Breast epithelium (tissue), 3 donors: Measurements from ENCODE around the gene ASIC4.

ENCODE experiments used
- POLR2A ChIP-seq: fragments of 450-650 bp; IDR thresholded peaks from one replicate; pipeline ENCODE4 v1.6.1; 2016; ENCODE audit warnings: antibody characterized with exemption, mild to moderate bottlenecking, moderate library complexity
- POLR2AphosphoS5 ChIP-seq, 3 donors: sonication (generic); formaldehyde crosslinking; IDR thresholded peaks; one replicate each; pipeline ENCODE4 v1.6.1; 2017; ENCODE audit warnings: antibody characterized with exemption in 3 of 3
- TF ChIP-seq, protein P1 (sequence below), 3 donors: fragments of 450-650 bp; IDR thresholded peaks; one replicate each; pipeline ENCODE4 v1.5.1; 2016 to 2017; ENCODE audit warnings: antibody characterized with exemption in 3 of 3, mild to moderate bottlenecking in 3 of 3, moderate library complexity in 3 of 3

DNA sequence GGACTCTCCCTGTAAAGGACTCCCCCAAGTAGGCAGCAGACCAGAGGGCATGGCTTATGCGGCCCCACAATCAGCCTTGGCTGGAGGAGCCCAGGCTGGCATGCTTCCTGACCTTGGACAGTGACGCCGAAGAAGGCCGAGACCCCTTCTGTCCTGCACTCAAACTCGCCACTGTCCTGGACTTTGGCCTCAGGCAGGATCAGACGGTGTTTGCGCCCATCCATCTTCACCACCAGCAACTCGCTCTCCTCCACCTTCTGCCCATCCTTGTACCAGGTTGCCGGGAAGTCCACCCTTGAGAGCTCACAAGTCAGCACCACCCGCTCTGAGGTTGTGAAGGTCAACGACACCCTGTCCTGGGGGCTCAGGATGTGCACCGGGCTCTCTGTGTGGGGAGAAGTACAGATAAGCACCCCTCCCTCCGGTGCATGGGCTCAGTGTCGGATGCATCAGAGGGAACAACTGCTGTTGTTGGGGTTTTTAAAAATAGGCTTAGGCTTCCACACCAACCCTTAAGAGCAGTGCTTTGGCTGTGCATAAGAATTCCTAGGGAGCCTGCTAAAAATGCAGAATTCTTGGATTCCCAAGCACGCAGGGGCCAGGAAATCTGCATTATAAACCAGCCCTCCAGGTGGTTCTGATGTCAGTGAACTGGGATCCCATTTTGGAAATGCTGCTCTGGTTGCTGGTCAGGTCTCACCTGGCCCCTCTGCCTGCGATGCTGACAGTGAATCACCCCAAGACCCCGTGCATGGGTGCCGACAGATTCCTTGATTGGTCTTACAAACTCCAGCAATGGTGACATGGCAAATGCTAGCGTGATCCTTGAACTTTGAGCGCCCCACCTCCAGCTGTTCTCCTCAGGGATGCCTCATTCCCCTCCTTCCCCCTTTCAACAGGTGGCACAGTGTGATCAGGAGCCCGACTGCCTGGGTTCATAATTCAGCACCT lies 51.1 kb downstream of the ASIC4 start:
- TF ChIP-seq, protein P1, sequence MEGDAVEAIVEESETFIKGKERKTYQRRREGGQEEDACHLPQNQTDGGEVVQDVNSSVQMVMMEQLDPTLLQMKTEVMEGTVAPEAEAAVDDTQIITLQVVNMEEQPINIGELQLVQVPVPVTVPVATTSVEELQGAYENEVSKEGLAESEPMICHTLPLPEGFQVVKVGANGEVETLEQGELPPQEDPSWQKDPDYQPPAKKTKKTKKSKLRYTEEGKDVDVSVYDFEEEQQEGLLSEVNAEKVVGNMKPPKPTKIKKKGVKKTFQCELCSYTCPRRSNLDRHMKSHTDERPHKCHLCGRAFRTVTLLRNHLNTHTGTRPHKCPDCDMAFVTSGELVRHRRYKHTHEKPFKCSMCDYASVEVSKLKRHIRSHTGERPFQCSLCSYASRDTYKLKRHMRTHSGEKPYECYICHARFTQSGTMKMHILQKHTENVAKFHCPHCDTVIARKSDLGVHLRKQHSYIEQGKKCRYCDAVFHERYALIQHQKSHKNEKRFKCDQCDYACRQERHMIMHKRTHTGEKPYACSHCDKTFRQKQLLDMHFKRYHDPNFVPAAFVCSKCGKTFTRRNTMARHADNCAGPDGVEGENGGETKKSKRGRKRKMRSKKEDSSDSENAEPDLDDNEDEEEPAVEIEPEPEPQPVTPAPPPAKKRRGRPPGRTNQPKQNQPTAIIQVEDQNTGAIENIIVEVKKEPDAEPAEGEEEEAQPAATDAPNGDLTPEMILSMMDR (IDR thresholded peaks at IDR 0.05) = no peak
- TF ChIP-seq POLR2AphosphoS5 (IDR thresholded peaks at IDR 0.05) = no peak
- TF ChIP-seq POLR2A = no peak
